Tibial nerve (tissue), 3 donors: ENCODE data around the gene SLC43A2.

Experiments
- POLR2A ChIP-seq, 2 donors: fragments of 450-650 bp; IDR thresholded peaks; one replicate each; pipeline ENCODE4 v1.6.1; 2017; ENCODE audit warnings: antibody characterized with exemption in 2 of 2, mild to moderate bottlenecking in 2 of 2, moderate library complexity in 2 of 2
- TF ChIP-seq, protein P1 (sequence below), 5 experiments: fragments of 200-600 bp in 3 of 5; fragments of 450-650 bp in 2 of 5; sonication (generic) in 3 of 5; IDR thresholded peaks; one replicate each; pipeline ENCODE4 v1.5.1; 2016 to 2019; ENCODE audit warnings: antibody characterized with exemption in 5 of 5, mild to moderate bottlenecking in 3 of 5, moderate library complexity in 2 of 5

DNA sequence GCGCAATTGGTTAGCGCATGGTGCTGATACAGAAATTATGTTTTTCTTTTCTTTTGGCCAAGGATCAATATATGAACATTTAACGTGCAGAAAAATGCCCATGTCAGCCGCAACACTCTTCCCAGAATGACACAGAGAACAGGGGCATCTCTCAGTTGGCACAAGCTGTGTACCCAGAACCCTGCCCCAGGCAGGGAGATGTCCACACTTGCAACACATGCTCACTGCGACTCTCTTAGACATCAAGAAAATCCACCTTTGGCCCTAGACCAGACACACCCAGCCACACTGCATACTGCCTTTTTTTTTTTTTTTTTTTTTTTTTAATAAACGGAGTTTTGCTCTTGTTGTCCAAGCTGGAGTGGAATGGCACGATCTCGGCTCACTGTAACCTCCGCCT is 83.0 kb downstream of the SLC43A2 start:
- TF ChIP-seq, protein P1, sequence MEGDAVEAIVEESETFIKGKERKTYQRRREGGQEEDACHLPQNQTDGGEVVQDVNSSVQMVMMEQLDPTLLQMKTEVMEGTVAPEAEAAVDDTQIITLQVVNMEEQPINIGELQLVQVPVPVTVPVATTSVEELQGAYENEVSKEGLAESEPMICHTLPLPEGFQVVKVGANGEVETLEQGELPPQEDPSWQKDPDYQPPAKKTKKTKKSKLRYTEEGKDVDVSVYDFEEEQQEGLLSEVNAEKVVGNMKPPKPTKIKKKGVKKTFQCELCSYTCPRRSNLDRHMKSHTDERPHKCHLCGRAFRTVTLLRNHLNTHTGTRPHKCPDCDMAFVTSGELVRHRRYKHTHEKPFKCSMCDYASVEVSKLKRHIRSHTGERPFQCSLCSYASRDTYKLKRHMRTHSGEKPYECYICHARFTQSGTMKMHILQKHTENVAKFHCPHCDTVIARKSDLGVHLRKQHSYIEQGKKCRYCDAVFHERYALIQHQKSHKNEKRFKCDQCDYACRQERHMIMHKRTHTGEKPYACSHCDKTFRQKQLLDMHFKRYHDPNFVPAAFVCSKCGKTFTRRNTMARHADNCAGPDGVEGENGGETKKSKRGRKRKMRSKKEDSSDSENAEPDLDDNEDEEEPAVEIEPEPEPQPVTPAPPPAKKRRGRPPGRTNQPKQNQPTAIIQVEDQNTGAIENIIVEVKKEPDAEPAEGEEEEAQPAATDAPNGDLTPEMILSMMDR (IDR thresholded peaks at IDR 0.05) = no peak
- TF ChIP-seq POLR2A (IDR thresholded peaks at IDR 0.05) = no peak
